ENCODE results near the gene FXYD2.

Gene FXYD2

DNA sequence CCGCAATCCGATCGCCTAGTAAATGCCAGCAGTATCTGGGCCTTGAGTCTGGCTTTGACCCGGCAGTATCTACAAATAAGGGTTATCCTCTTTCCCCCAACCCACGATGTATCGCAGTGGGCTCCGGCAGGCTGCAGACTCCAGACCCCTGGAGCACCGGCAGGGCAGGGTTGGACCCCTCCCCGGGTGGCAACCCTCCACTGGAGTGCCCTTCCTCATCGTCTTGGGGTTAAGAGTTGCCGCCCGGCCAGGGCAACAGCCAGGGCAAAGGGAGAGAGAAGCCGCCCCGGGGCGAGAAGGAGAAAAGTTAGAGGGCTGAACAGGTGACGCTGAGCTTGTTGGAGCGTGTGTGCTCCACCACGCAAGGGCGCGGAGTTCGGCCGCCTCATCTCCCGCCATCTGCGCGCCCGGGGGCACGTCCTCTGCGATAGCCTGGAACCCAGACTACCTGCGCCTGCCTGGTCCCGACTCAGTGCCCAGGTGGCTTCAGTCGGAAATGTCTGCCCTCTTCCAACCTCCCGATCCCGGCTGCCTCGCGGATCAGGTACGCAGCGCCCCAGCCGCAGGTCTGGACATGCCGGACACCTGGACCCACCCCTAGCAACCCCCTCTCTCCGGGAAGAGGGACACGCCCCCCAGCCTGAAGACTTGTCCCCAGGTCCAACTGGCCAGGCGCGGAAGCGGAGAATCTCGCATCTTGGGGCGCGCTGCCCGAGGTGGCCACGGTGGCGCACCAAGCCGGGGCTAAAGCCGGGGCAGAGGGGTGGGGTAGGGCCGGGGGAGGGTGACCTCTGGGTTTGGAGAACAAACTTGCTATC is 28.7 kb downstream of the FXYD2 start:
- DNase-seq = no peak

DNA sequence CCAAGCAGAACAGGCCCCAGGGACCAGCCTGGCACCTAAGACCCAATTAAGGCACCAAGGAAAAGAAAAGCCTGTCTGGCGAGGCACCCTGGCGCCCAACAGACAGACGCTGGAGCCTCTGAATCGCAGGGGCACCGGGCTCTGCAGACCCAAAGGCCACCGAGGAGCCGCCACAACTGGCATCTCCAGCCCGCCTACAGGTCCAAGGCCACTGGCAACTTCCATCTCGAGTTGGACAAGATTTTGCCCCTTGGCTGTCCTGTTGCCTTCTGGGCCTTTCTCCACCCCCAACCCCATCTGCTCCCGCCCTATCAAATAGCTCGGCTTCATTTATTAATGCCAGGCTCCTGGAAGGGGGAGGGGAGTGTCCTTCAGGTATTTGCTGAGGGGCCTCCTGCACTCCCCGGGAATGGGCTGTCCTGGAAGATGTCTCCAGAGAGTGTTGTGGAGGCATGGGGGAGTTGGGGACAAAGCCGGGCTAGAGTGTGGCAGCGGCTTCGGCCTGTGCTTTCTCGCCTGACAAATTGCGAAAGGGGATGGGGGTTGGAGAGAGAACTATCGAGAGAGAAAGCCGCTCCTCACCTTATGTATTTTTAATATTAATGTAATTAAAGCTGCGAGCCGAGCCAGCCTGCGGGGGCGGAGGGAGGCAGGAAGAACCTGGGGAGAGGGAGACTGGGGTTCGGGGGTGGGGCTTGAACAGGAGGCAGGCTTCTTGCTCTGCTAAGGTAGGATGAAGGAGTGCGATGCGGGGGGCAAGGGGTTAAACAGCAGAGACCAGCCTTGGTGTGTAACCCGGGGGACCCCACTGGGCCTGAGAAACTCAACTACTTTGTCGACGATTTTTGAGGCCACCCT is 29.5 kb downstream of the FXYD2 start:
- DNase-seq = no peak

DNA sequence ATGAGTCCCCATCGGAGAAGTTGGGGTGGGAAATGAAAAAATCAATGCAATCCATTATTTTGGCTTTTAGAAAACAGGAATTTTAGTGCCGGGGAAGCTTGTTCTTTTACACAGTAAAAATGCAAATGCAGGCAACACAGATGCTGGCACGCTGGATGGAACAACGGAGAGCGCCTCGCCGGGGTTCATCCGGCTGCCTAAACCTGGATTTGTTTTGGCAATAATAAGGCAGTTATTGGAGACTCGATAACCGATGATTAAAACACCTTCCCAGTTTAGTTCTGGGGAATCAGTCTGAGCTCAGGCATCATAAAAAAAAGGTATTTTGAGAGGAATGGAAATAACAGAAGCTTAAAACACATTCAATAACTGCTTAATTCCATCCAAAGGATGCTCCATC is 30.4 kb downstream of the FXYD2 start:
- DNase-seq = no peak

DNA sequence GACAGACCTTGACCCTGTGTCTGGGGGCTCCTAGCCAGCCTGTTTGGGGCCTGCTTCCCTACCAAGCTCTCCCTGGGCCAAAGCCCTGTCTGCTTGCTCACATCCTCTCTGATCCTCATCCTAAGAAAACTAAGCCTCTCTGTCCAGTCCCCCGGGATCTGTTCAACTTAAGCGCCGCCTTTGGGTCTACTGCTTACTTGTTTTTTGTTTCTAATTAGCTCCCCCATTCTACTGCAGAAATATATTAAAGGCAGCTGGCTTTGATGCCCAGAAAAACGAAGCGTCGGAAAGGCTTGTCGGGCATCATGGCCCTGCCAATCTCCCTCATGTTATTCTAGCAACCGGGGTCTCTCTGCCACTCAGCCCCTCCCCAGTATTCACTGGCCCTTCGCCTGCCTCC is 31.0 kb downstream of the FXYD2 start:
- DNase-seq = no peak

DNA sequence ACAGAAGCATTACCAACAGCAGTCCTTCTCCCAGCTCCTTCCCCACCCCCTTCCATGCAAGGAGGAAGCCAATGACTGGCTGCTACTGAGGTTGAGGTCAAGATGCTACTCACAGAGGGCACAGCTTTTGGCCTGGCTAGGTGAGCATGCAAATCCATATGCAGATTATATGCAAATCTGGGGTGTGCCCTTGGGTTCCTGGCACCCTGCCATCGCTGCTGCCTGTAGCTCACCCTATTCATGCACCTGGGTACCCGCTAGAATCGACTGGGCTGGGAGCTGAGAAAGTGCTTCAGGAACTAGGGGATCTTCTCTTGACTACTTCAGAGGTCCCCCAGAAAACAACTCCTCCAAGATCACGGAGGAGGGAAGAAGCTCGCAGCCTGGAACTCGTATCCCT is 31.6 kb downstream of the FXYD2 start:
- DNase-seq = no peak

DNA sequence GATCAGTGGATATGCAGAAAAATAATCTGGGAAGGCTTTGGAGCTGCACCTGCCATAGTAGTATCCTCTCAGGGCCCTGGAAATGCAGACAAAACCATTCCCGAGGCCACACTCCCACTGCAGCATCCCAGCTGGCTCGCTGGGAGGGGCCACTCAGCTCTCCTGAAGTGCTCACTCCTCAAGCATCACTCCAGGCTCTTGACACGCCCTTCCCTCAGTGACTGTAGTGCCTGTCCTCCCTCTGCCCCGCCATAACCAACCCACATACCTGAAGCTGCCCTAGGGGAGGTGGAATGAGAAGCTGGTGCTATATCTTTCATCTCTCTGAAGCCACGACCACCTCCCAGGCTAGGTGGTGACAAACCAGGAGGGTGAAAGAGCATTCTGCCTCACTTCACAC is 32.3 kb downstream of the FXYD2 start:
- DNase-seq = peak; percentile 58

DNA sequence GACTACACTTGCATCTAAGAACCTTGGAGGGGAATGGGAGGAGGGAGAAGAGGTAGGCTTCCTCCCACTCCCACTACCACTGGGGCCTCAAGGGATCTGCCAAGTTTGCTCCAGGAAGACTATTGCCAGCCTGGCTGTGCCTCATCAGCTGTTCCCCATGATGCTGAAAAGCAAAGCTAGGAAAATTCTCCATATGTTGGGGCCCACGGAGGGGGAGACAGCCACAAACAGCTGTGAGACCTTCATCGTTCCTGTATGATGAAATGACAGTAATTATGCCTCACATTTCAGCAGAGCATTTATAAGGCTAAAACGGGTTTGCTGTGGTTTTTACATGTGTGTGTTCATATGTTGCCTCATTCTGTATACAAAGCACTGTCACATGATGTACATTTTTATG is 34.3 kb downstream of the FXYD2 start:
- DNase-seq = no peak

DNA sequence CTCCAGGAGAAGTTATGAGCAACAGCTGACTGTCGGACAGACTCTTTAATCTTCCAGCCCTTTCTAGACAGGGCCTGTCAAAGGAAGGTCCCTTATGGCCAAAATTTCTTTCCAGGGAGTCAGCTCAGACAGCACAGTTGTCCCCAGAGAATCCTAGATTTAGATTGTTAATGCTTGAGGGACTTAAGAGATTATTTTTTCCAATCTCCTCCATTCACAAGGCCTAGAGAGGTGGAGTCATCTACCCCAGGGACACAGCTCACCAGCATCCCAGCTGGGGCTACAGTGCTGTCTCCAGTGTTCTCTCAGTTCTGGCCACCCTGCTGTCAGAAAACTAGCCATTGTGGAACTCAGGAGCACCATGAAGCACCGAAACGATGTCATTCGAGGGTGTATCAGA is 35.3 kb downstream of the FXYD2 start:
- no peak for DNase-seq

DNA sequence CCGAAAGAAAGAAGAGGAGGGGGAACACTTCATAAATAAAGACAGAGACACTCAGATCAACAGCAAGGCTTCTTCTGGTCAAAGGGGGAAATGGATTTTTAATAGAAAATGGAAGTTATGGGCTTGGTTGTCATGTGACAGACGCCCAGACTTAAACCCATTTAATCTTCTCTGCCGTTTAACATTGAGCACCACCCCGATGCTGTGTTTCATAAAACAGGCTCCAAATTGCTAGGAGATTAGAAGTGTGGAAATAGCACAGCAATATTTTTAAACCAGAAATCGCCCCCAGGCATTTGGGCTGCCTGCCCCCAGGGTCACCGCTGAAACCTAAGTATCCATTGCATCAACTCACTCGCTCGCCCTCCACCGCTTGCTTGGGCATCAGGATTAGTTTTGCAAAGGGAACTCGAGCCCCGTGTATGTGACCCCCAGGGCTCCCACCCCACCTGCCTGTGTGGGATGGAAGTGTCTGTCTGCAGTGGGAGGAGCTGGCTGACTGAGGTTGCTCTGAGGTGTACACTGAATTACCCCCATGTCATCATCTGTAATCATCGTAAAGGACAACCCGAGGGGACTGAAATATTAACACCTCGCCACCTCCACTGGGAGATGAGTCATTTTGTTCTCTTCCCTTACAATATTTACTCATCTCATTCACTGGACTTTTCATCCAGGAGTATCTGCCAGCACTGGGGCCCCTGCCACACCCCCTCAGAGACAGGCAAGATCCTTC is 38.2 kb downstream of the FXYD2 start:
- DNase-seq = no peak

DNA sequence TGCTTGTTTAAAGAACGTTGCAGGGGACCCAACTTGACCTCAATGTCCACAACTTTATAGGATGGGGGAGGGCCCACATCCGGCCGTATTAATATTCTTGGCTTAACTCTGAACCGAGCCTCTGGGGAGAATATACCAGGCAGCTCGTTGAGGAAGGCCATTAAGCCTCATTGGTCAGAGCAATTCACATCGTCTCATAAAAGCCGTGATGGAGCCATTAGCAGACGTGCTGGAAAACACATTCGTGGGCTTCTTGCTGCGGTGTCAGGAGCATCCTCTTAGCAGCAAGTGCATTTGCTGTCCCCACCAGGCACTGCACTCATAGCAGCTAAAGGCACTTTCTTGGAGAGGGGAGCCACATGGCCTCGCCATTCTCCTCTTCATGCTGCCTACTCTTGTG is 42.4 kb downstream of the FXYD2 start:
- DNase-seq = no peak

DNA sequence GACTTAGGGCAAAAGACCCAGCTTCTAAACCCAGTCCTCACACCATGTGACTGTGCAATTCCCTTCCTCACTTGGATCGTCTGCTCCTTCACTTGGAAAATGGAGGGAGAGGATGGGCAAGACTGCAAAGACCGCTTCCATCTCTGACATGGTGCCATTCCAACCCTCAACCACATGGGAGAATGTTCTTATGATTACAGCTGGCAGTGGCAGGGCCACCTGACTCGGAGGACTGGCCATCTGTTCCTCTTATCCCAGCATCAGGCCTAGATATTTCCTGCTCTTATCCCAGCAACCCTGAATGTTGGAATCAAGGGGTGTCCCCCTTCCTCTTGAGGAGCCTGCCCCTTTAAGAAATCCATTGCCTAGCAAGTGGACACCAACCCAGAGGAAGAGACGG is 42.9 kb downstream of the FXYD2 start:
- DNase-seq = no peak

DNA sequence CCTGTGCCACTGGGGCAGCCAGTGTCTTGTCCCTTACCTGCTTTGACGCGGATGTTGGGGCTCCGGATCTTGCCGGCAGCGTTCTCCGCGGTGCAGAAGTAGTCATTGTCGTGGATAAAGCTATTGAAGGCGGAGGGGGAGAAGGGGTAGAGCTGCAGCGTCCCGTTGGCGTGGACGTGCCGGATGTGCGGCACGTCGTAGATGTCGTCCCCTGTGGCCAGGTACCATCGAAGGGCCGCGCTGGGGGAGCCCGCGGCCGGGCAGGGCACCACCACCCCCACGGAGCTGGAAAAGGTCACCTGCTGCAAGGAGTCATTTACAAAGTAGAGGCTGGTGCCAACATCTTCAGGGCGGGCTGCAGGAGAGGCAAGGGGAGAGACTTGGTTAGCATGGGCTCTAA is 44.1 kb downstream of the FXYD2 start:
- no peak for DNase-seq

DNA sequence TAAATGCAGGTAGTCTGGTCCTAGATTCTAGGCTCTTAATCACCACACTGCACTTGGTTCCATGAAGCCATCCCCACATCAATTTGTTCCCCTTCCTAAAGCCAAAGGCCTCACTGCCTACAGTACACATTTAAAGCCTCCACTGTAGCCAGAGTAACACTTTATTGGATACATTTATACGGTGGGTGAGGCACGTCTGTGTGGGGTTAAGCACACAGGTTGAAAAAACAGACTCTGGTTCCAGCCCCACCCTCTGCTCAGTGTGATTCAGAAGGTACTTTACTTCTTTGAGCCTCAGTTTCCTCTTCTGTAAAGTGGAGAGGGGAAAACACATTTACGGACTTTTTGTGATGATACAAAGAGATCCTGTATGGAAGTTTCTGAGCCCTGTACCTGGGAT is 50.0 kb downstream of the FXYD2 start:
- DNase-seq = no peak

DNA sequence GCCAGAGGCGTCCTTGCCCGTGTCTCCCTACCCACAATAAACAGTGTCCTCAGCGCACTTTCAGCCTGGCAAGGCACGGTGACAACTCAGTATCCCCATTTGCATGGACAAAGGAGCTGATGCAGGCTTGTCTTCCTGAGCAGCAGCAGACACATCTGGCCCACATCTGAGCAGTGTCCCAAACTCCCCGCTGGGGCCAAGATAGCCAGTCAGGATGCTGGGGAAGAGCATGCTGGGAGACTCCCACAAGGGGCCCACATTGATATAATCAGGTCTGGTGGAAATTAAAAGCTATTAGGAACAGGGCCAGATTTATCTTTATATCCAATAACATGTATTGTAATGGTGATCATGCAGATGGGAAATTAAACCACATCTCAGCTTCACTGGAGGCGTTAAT is 52.2 kb downstream of the FXYD2 start:
- DNase-seq = no peak

DNA sequence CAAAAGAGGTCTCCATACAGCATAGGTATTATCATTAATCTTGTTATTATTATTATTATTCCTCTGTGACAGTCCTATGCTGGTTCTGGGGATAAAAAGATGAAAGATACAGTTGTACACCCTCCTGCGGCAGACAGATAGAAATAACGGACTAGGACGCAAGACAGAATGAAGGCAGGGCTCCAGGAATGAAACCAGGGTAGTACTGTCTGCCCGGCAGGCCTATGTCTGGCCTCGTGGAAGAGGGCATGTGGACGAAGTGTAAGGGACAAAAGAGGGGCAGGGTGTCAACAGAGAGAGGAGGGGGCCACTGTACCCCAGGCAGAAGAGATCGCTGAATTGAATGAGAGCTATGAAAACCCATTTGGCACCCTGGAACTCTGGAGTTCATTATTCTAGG is 52.7 kb downstream of the FXYD2 start:
- no peak for DNase-seq

DNA sequence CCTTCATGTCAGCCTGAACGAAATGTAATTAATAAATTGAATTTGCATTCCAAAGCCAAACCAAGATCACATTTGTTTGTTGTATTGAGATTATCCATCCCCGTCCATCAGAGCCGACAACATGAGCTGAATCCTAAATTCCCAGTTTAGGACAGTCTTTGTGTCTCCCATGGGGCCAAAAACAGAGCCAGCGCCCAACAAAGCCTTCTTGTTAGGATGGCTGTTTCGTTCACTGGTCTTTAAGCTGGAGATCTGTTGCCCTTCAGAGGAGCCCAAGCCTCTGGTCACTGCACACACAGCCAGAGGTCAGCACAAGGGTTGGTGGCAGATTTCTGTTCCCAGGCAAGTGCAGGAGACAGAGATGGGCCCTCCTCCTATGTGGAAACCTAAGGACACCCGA is 53.3 kb downstream of the FXYD2 start:
- no peak for DNase-seq

DNA sequence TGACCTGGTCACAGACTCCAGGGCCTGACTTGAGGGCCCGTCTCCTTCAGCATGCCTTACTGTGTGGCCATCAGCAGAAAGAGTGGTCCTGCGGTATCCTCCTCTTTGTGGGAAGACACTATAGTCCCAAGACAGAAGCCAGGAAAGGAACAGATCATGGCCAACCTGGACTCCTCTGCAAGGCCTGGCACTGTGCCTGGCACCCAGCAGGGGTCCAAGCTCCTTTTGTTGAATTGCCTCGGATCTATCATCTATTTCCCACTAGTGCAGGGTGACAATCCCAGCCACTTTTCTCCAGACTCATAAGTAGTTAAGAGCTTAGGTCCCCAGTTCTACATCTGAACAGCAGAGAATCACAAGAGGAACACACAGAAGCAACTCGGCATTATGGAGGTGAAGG is 54.5 kb downstream of the FXYD2 start:
- no peak for DNase-seq
